ENCODE data around the gene ITPRIP.
A peak's percentile ranks its signal among the peaks of the same experiment; 100 is the strongest.

Gene ITPRIP

DNA sequence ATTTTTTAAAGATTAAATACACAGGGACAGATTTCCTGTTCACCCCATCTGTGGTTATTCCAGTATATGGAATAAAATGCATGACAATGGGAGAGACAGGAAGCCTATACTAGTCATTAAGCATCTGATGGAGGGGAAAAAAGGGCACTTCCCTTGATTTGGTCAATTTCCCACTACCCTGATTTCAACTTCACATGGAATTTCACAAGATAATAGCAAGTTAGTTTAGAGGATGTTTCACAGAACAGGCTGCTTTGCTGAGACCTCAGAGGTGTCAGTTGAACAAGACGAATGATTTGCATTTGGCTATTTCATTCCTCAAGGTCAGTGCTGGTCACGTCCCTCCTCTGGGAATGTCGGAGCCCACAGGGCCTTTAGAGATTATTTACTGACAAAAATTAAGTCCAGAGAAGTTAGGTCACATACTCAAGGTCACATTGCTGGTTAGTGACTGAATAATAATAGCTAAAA is 4.7 kb upstream of the ITPRIP start:
- Histone ChIP-seq H3K36me3 (replicated peaks; ENCODE audit: low read depth, low read length) (no peaks in the 10 kb centered on the region), H3K4me2 (ENCODE audit: low read length) (no peak overlapping the region), H3K9ac (ENCODE audit: low read length) (no peak overlapping the region), H3K79me2 (ENCODE audit: low read length) (peaks cover 3% of the 10 kb centered on the region), H3K27ac (ENCODE audit: low read length) (no peak overlapping the region), H4K20me1 (ENCODE audit: insufficient read depth, low read length) (no peaks in the 10 kb centered on the region), H3K9me3 (ENCODE audit: insufficient read depth, low read length) (no peaks in the 10 kb centered on the region), H2AFZ (ENCODE audit: low read depth, low read length) (no peak overlapping the region), H3K4me1 (ENCODE audit: low read length) (peaks cover 19% of the 10 kb centered on the region), H3K27me3 (ENCODE audit: low read depth, low read length) (peaks cover 15% of the 10 kb centered on the region), H3K4me3 (ENCODE audit: low read length) (no peak overlapping the region)
- TF ChIP-seq EZH2phosphoT487 (IDR thresholded peaks at IDR 0.05; ENCODE audit: low read depth) = no peak
- TF ChIP-seq, protein P1, sequence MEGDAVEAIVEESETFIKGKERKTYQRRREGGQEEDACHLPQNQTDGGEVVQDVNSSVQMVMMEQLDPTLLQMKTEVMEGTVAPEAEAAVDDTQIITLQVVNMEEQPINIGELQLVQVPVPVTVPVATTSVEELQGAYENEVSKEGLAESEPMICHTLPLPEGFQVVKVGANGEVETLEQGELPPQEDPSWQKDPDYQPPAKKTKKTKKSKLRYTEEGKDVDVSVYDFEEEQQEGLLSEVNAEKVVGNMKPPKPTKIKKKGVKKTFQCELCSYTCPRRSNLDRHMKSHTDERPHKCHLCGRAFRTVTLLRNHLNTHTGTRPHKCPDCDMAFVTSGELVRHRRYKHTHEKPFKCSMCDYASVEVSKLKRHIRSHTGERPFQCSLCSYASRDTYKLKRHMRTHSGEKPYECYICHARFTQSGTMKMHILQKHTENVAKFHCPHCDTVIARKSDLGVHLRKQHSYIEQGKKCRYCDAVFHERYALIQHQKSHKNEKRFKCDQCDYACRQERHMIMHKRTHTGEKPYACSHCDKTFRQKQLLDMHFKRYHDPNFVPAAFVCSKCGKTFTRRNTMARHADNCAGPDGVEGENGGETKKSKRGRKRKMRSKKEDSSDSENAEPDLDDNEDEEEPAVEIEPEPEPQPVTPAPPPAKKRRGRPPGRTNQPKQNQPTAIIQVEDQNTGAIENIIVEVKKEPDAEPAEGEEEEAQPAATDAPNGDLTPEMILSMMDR (IDR thresholded peaks at IDR 0.05; ENCODE audit: low read depth, low read length) = no peak

- Histone ChIP-seq H3K27me3 (ENCODE audit: low read depth, low read length) (peaks cover 15% of the 10 kb centered on the region), H3K27ac (ENCODE audit: low read length) (no peak overlapping the region), H2AFZ (ENCODE audit: low read depth, low read length) (no peak overlapping the region), H3K9ac (ENCODE audit: low read length) (no peak overlapping the region), H3K4me2 (ENCODE audit: low read length) (no peak overlapping the region), H3K4me3 (ENCODE audit: low read length) (no peak overlapping the region), H4K20me1 (ENCODE audit: insufficient read depth, low read length) (peaks cover 6% of the 10 kb centered on the region), H3K4me1 (ENCODE audit: low read length) (peaks cover 13% of the 10 kb centered on the region), H3K79me2 (ENCODE audit: low read length) (peaks cover 26% of the 10 kb centered on the region), H3K9me3 (ENCODE audit: insufficient read depth, low read length) (no peaks in the 10 kb centered on the region), H3K36me3 (replicated peaks; ENCODE audit: low read depth, low read length) (no peaks in the 10 kb centered on the region)
- TF ChIP-seq, protein P1 (IDR thresholded peaks at IDR 0.05; ENCODE audit: low read depth, low read length) = no peak
- TF ChIP-seq EZH2phosphoT487 (IDR thresholded peaks at IDR 0.05; ENCODE audit: low read depth) = no peak
These were observed 2.4 kb upstream of the ITPRIP start for GRCh38 chr10:104340641-104341040.

DNA sequence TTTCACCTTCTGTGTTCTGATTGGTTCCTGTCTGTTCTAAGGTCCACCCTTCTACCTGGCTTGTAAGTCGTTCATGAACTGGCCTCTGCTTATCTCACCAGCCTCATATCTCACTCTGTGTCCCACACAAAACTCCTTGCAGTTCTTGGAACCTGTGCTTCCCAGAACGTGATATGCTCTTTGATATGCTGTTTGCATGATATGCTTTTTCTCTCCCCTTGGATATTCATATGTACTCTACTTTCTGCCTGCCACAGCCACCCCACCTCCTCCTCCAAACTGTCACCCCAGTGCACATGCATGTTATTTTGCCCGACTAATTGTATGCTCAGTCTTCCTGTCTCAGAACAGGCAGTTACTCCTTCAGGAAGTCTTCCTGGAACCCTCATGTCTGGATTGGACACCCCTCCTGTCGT is 1.9 kb upstream of the ITPRIP start:
- Histone ChIP-seq H3K27me3 (ENCODE audit: low read depth, low read length) (peaks cover 15% of the 10 kb centered on the region), H2AFZ (ENCODE audit: low read depth, low read length) (no peak overlapping the region), H3K4me2 (ENCODE audit: low read length) (no peak overlapping the region), H3K9ac (ENCODE audit: low read length) (no peak overlapping the region), H3K36me3 (replicated peaks; ENCODE audit: low read depth, low read length) (no peaks in the 10 kb centered on the region), H4K20me1 (ENCODE audit: insufficient read depth, low read length) (peaks cover 11% of the 10 kb centered on the region), H3K4me3 (ENCODE audit: low read length) (no peak overlapping the region), H3K9me3 (ENCODE audit: insufficient read depth, low read length) (no peaks in the 10 kb centered on the region), H3K4me1 (ENCODE audit: low read length) (peaks cover 13% of the 10 kb centered on the region), H3K79me2 (ENCODE audit: low read length) (peaks cover 31% of the 10 kb centered on the region), H3K27ac (ENCODE audit: low read length) (no peak overlapping the region)
- TF ChIP-seq, protein P1 (IDR thresholded peaks at IDR 0.05; ENCODE audit: low read depth, low read length) = no peak
- TF ChIP-seq EZH2phosphoT487 (IDR thresholded peaks at IDR 0.05; ENCODE audit: low read depth) = no peak

DNA sequence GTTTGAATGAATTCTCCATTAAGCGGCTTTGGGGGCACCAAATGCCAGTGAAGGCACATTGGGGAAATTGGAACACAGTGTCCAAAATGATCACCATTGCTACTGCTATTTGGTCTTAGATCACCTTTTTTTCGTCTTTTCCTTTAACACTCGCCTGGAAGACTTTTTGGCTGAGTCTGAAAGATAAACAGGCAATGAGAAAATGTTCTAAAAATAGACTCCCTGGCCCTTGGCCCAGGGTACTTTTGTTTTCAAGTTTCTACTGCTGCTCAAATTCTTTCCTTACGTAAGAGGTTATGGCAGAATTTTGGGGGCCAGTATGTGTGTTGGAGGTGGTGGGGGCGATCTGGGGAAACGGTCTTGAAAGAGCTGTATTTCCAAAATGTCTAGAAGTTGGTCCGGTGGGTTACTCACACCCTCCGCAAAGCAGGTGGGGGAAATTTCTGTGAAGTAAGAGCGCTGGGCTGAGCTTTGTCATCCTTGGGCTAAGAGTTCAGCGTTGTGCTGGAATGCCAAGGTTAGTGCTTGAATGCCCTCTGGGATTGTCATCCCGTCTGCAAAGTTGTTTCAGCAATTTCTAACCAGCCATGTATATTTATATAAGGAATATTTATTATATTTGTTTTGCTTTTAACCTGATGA is 1.3 kb upstream of the ITPRIP start:
- H3K9me3 ChIP-seq (ENCODE audit: insufficient read depth, low read length) = no peaks in the 10 kb centered on the region
- H3K27ac ChIP-seq (ENCODE audit: low read length) = no peak overlapping the region
- H3K27me3 ChIP-seq (ENCODE audit: low read depth, low read length) = peaks cover 15% of the 10 kb centered on the region
- peak overlapping the region; percentile 97 for H3K4me3 ChIP-seq (ENCODE audit: low read length)
- TF ChIP-seq, protein P1 (IDR thresholded peaks at IDR 0.05; ENCODE audit: low read depth, low read length) = no peak
- no peak for TF ChIP-seq EZH2phosphoT487 (IDR thresholded peaks at IDR 0.05; ENCODE audit: low read depth)
- peak overlapping the region; percentile 94 for H3K9ac ChIP-seq (ENCODE audit: low read length)
- H3K4me1 ChIP-seq (ENCODE audit: low read length) = peaks cover 13% of the 10 kb centered on the region
- peaks cover 37% of the 10 kb centered on the region for H3K79me2 ChIP-seq (ENCODE audit: low read length)
- H3K36me3 ChIP-seq (replicated peaks; ENCODE audit: low read depth, low read length) = no peaks in the 10 kb centered on the region
- H4K20me1 ChIP-seq (ENCODE audit: insufficient read depth, low read length) = peaks cover 16% of the 10 kb centered on the region
- H3K4me2 ChIP-seq (ENCODE audit: low read length) = peak overlapping the region; percentile 91
- H2AFZ ChIP-seq (ENCODE audit: low read depth, low read length) = no peak overlapping the region; the same call in 1 of the 2 replicates

All from OCI-LY3 (cell line).